ENCODE data around the gene SEC16A. TPM values are rescaled to one million over a fixed set of nuclear protein-coding genes. Genes with fewer than 3 reads are reported as not detected.
A peak's percentile ranks its signal among the peaks of the same experiment; 100 is the strongest.

The SEC16A gene
- total RNA-seq, 6 experiments from 2014 or later, result 63.2 to 98.6 (median 75.5) TPM

- no peak for TF ChIP-seq CTCF (IDR thresholded peaks at IDR 0.05)
- peaks cover 16% of the 10 kb centered on the region; the same call in 1 of the 2 replicates for H3K36me3 Mint-ChIP-seq (ENCODE audit: low read depth)
- H3K27me3 Mint-ChIP-seq (ENCODE audit: insufficient read depth), result peaks cover 2% of the 10 kb centered on the region
- peak overlapping the region; percentile 99 for H3K27ac Mint-ChIP-seq
- no peaks in the 10 kb centered on the region for H3K9me3 Mint-ChIP-seq
- peak overlapping the region; percentile 91 for H3K4me3 Mint-ChIP-seq
- H3K4me1 Mint-ChIP-seq (ENCODE audit: low read depth), result peaks cover 21% of the 10 kb centered on the region
- peak; percentile 84 for DNase-seq
Observed at GRCh38 chr9:136483589-136484152, 831 bp upstream of the SEC16A start.

GRCh38 chr9:136482046-136482792 is 621 bp downstream of the SEC16A start:
- Mint-ChIP-seq H3K4me1 (ENCODE audit: low read depth) (peaks cover 21% of the 10 kb centered on the region), H3K27ac (peak overlapping the region; percentile 99), H3K4me3 (peak overlapping the region; percentile 91), H3K27me3 (ENCODE audit: insufficient read depth) (peaks cover 2% of the 10 kb centered on the region), H3K9me3 (no peaks in the 10 kb centered on the region), H3K36me3 (ENCODE audit: low read depth) (peaks cover 16% of the 10 kb centered on the region; the same call in 1 of the 2 replicates)
- no peak for TF ChIP-seq CTCF (IDR thresholded peaks at IDR 0.05)
- DNase-seq, result peak; percentile 26

- H3K36me3 Mint-ChIP-seq (ENCODE audit: low read depth), result peaks cover 16% of the 10 kb centered on the region; the same call in 1 of the 2 replicates
- peak overlapping the region; percentile 93 for H3K27ac Mint-ChIP-seq
- peak overlapping the region; percentile 91 for H3K4me3 Mint-ChIP-seq
- H3K27me3 Mint-ChIP-seq (ENCODE audit: insufficient read depth), result peaks cover 2% of the 10 kb centered on the region
- DNase-seq, result no peak
- TF ChIP-seq CTCF (IDR thresholded peaks at IDR 0.05), result no peak
- no peaks in the 10 kb centered on the region for H3K9me3 Mint-ChIP-seq
- H3K4me1 Mint-ChIP-seq (ENCODE audit: low read depth), result peaks cover 21% of the 10 kb centered on the region
Observed at GRCh38 chr9:136481558-136481957, 1.3 kb downstream of the SEC16A start.

GRCh38 chr9:136476369-136477150 is 6.3 kb downstream of the SEC16A start:
- Mint-ChIP-seq H3K27ac (no peak overlapping the region), H3K27me3 (ENCODE audit: insufficient read depth) (peaks cover 5% of the 10 kb centered on the region), H3K4me3 (no peak overlapping the region), H3K9me3 (no peaks in the 10 kb centered on the region), H3K36me3 (ENCODE audit: low read depth) (peaks cover 6% of the 10 kb centered on the region; the same call in 1 of the 2 replicates), H3K4me1 (ENCODE audit: low read depth) (peaks cover 16% of the 10 kb centered on the region)
- no peak for TF ChIP-seq CTCF (IDR thresholded peaks at IDR 0.05)
- no peak for DNase-seq

- H3K27me3 Mint-ChIP-seq (ENCODE audit: insufficient read depth), result peaks cover 5% of the 10 kb centered on the region
- peaks cover 5% of the 10 kb centered on the region for H3K4me1 Mint-ChIP-seq (ENCODE audit: low read depth)
- no peak for DNase-seq
- no peak for TF ChIP-seq CTCF (IDR thresholded peaks at IDR 0.05)
- peaks cover 4% of the 10 kb centered on the region; the same call in 1 of the 2 replicates for H3K36me3 Mint-ChIP-seq (ENCODE audit: low read depth)
- no peak overlapping the region for H3K4me3 Mint-ChIP-seq
- H3K27ac Mint-ChIP-seq, result no peak overlapping the region
- H3K9me3 Mint-ChIP-seq, result no peaks in the 10 kb centered on the region
Observed at GRCh38 chr9:136474974-136475865, 7.6 kb downstream of the SEC16A start.

Data from HFFc6 (cell line).